Measurements from ENCODE around the gene INHBB. TPM values are rescaled to one million over a fixed set of nuclear protein-coding genes. Genes with fewer than 3 reads are reported as not detected.

Gene INHBB
- polyA plus RNA-seq, 2 of the 4 experiments (the other 2 are of a cell fraction) = 7.2 to 25.3 TPM

DNA sequence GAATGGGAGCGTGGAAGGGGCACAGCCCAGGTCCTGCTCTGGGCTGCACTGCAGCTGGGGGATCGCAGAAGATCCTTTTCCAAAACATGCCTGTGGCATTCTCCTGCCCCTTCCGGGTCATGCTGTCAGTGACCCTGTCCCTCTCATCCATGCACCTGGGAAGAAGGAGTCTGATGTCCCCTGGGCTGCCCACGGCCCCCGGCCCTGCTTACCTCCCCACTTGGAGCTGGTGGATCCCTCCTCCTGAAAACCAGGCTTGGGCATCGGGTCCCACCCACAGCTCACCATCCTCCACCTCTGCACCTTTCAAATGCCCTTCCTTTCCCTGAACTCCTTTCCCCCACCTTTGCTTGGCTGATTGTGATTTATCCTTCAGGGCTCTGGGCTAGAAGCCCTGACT, 11.8 kb downstream of the INHBB start:
- Histone ChIP-seq H3K4me3 (no peak overlapping the region), H3K27ac (0 out of 6 replicates have a peak overlapping the region, but pooled peaks of 1 of the 2 experiments have one; percentile 3), H3K4me2 (no peak overlapping the region), H3K9me3 (no peaks in the 10 kb centered on the region), H3K4me1 (peaks cover 7% of the 10 kb centered on the region)
- FAIRE-seq = no peak
- DNase-seq (ENCODE audit: low read depth in 1 of 2, low spot score in 1 of 2) = no peak
- POLR2A ChIA-PET = no interaction called here
- TF ChIP-seq, protein P1, sequence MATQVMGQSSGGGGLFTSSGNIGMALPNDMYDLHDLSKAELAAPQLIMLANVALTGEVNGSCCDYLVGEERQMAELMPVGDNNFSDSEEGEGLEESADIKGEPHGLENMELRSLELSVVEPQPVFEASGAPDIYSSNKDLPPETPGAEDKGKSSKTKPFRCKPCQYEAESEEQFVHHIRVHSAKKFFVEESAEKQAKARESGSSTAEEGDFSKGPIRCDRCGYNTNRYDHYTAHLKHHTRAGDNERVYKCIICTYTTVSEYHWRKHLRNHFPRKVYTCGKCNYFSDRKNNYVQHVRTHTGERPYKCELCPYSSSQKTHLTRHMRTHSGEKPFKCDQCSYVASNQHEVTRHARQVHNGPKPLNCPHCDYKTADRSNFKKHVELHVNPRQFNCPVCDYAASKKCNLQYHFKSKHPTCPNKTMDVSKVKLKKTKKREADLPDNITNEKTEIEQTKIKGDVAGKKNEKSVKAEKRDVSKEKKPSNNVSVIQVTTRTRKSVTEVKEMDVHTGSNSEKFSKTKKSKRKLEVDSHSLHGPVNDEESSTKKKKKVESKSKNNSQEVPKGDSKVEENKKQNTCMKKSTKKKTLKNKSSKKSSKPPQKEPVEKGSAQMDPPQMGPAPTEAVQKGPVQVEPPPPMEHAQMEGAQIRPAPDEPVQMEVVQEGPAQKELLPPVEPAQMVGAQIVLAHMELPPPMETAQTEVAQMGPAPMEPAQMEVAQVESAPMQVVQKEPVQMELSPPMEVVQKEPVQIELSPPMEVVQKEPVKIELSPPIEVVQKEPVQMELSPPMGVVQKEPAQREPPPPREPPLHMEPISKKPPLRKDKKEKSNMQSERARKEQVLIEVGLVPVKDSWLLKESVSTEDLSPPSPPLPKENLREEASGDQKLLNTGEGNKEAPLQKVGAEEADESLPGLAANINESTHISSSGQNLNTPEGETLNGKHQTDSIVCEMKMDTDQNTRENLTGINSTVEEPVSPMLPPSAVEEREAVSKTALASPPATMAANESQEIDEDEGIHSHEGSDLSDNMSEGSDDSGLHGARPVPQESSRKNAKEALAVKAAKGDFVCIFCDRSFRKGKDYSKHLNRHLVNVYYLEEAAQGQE (IDR thresholded peaks at IDR 0.05) = no peak
- TF ChIP-seq HOXA7 (CRISPR knock-in tag; IDR thresholded peaks at IDR 0.05) (no peak), HEYL (CRISPR knock-in tag; IDR thresholded peaks at IDR 0.05) (no peak), SMC3 (IDR thresholded peaks at IDR 0.05) (no peak), FOSB (CRISPR knock-in tag; IDR thresholded peaks at IDR 0.05) (no peak), KDM1A (IDR thresholded peaks at IDR 0.05; ENCODE audit: low read depth) (no peak)
- no peak for ATAC-seq
- WGBS (ENCODE audit: missing lambda C conversion rate) = 59% methylated on average over 5 of the region's 6 CpGs
- CTCF ChIA-PET = interaction anchor here (1.0 kb wide), 1 partner anchor 19 kb away, joined by 3 read pairs; no protein-coding TSS in a partner anchor

DNA sequence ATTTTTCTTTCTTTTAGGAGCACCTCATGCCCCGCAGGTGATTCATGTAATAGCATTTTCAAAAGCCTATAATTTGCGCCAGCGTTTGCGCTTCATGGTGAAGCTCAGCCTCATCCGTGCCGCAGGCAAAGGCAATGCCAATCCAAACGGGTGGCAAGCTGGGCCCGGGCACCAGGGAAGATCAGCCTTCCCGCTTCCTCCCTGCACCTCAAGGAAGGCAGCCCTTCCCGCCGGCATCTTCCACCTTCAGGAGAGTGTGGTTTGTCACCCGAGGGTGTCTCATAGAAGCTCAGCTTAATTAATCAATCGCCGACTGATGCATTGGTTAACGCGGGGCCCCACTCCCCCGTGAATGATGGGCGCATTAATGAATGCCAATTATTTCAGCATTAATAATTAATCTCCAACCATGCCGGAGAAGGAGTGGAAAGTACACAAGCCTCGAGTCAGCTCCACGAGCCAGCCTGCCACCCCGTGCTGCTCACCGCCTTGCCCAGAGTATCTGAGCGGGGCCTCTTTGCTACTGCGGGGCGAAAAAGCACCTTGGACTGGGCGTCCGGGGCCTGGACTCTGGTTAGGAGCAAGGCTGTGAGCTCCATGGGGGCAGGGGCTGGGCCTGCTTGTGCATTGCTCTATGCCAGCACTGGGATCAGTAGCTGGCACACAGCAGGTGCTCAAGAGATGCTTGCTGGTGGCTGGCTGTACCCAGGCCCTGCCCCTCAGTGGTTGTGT, 13.0 kb downstream of the INHBB start:
- no peak for TF ChIP-seq HOXA7 (CRISPR knock-in tag; IDR thresholded peaks at IDR 0.05)
- TF ChIP-seq SMC3 (IDR thresholded peaks at IDR 0.05) = no peak
- TF ChIP-seq POLR2A (IDR thresholded peaks at IDR 0.05; ENCODE audit: low read length) = no peak
- TF ChIP-seq KDM5A (IDR thresholded peaks at IDR 0.05) = no peak
- no peak for TF ChIP-seq FOXS1 (CRISPR knock-in tag; IDR thresholded peaks at IDR 0.05)
- no peak for TF ChIP-seq HEYL (CRISPR knock-in tag; IDR thresholded peaks at IDR 0.05)
- no peak for TF ChIP-seq RNF2 (IDR thresholded peaks at IDR 0.05; ENCODE audit: borderline replicate concordance, low read depth)
- no peak for TF ChIP-seq SREBF2 (IDR thresholded peaks at IDR 0.05)
- TF ChIP-seq, protein P1 (IDR thresholded peaks at IDR 0.05) = no peak
- TF ChIP-seq TFCP2L1 (CRISPR knock-in tag; IDR thresholded peaks at IDR 0.05) = no peak
- H3K4me3 ChIP-seq = no peak overlapping the region
- FAIRE-seq (no peak), ATAC-seq (no peak; a peak in 1 of 6 replicates), DNase-seq (ENCODE audit: low read depth in 1 of 2, low spot score in 1 of 2) (no peak)
- 0 out of 6 replicates have a peak overlapping the region, but pooled peaks of 1 of the 2 experiments have one; percentile 1 for H3K27ac ChIP-seq
- WGBS (ENCODE audit: missing lambda C conversion rate) = 78% methylated on average over 27 of the region's 28 CpGs
- no peaks in the 10 kb centered on the region for H3K9me3 ChIP-seq
- ChIA-PET POLR2A (no interaction called here), CTCF (interaction anchor here (1.1 to 1.4 kb wide), 3 partner anchors 11 to 163 kb away, joined by 3 to 5 read pairs (median 4); no protein-coding TSS in a partner anchor)
- H3K4me1 ChIP-seq = peaks cover 4% of the 10 kb centered on the region; the same call in 1 of the 3 replicates
- no peak overlapping the region for H3K4me2 ChIP-seq

DNA sequence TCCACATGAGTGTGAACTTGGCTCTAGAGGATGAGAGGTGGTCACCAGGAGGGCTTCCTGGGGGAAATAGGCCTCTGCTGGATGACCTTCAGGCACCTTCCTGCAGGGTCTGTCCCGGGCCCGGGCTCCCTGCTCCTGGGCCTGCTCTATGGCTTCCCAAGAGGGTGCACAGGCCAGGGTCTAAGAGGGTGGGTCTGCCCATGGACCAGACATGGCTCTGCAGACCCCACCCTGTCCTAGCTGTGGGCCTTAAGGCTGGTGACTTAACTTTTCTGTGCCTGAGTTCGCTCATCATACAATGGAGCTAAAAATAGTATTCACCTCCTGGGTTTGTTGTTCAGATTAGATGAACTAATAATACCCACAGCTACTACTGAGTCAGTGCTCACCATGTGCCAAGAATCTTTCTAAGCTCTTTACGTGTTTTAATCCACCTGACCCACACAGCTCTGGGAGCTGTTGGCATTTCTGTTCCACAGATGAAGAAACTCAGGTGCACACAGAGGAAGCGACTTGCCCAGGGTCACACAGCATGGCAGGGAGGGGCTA, 14.4 kb downstream of the INHBB start:
- POLR2A ChIA-PET = no interaction called here
- CTCF ChIA-PET = interaction anchor here (1.0 to 1.6 kb wide), 4 partner anchors 17 to 716 kb away, joined by 3 to 5 read pairs (median 4); no protein-coding TSS in a partner anchor
- Histone ChIP-seq H3K4me2 (no peak overlapping the region), H3K4me1 (peaks cover 4% of the 10 kb centered on the region; the same call in 1 of the 3 replicates), H3K27ac (no peak overlapping the region), H3K4me3 (no peak overlapping the region), H3K9me3 (no peaks in the 10 kb centered on the region)
- ATAC-seq (no peak), DNase-seq (ENCODE audit: low read depth in 1 of 2, low spot score in 1 of 2) (no peak), FAIRE-seq (no peak)
- WGBS (ENCODE audit: missing lambda C conversion rate) = 81% methylated on average over 5 of the region's 5 CpGs
- TF ChIP-seq, protein P2, sequence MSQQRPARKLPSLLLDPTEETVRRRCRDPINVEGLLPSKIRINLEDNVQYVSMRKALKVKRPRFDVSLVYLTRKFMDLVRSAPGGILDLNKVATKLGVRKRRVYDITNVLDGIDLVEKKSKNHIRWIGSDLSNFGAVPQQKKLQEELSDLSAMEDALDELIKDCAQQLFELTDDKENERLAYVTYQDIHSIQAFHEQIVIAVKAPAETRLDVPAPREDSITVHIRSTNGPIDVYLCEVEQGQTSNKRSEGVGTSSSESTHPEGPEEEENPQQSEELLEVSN (IDR thresholded peaks at IDR 0.05; ENCODE audit: borderline replicate concordance, low read depth) = no peak
- TF ChIP-seq MYC (IDR thresholded peaks at IDR 0.05; ENCODE audit: borderline replicate concordance, low read length) (no peak), HDAC2 (IDR thresholded peaks at IDR 0.05) (no peak), NFE2L2 (conservative IDR thresholded peaks at IDR 0.05; ENCODE audit: low read length) (no peak), KDM5A (IDR thresholded peaks at IDR 0.05) (no peak), ZNF302 (CRISPR knock-in tag; IDR thresholded peaks at IDR 0.05) (no peak), RCOR1 (IDR thresholded peaks at IDR 0.05; ENCODE audit: low read depth, low read length) (no peak), FOXS1 (CRISPR knock-in tag; IDR thresholded peaks at IDR 0.05) (no peak)
- TF ChIP-seq, protein P3, sequence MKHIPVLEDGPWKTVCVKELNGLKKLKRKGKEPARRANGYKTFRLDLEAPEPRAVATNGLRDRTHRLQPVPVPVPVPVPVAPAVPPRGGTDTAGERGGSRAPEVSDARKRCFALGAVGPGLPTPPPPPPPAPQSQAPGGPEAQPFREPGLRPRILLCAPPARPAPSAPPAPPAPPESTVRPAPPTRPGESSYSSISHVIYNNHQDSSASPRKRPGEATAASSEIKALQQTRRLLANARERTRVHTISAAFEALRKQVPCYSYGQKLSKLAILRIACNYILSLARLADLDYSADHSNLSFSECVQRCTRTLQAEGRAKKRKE (CRISPR knock-in tag; IDR thresholded peaks at IDR 0.05; ENCODE audit: low read depth) = no peak
- TF ChIP-seq, protein P4, sequence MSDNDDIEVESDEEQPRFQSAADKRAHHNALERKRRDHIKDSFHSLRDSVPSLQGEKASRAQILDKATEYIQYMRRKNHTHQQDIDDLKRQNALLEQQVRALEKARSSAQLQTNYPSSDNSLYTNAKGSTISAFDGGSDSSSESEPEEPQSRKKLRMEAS (IDR thresholded peaks at IDR 0.05) = no peak
